Occipital lobe (tissue), 2 donors: ENCODE measurements around the gene RPL37. TPM values are rescaled to one million over a fixed set of nuclear protein-coding genes. Genes with fewer than 3 reads are reported as not detected.
"Not testable (repeated sequence)": the region's sequence is repeated elsewhere in the genome, so short reads cannot be mapped to it uniquely, and the experiment has no call there.

ENCODE experiments used
- DNase-seq: peaks from one replicate; lab custom pipeline; 2025; lab: John Stamatoyannopoulos, UW
- total RNA-seq: library from RNA; depleted of rRNA; stranded (reverse); fragments of >200 nt; gene quantifications from one replicate; pipeline ENCODE4 v1.2.3, GENCODE V29; 2014

Gene RPL37
- total RNA-seq, result 1,054 TPM

- DNase-seq, result peak; percentile 95
Observed at GRCh38 chr5:40834849-40835787, at the start of gene RPL37. Gene RPL37, minus strand, starts transcription at chr5:40835222. Its CDS starts 37 bp downstream, at chr5:40835185.

DNA sequence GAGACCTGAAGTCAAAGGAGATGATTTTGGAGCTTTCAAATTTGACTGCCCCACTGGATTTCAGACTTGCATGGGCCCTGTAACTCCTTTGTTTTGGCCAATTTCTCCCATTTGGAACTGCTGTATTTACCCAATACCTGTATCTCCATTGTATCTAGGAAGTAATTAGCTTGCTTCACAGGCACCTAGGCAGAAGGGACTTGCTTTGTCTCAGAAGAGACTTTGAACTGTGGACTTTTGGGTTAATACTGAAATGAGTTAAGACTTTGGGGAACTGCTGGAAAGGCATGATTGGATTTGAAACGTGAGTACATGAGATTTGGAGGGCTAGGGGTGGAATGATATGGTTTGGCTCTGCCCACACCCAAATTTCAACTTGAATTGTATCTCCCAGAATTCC lies 48.0 kb upstream of the RPL37 start:
- not testable (repeated sequence) for DNase-seq

DNA sequence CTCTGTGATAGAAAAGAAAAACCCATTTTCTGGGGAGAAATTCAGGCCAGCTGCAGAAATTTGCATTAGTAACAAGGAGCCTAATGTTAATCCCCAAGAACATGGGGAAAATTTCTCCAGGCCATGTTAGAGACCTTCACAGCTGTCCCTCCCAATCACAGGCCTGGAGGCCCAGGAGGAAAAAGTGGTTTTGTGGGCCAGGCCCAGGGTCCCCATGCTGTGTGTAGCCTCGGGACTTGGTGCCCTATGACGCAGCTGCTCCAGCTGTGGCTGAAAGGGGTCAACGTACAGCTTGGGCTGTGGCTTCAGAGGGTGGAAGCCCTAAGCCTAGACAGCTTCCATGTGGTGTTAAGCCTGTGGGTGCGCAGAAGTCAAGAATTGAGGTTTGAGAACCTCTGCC lies 47.3 kb upstream of the RPL37 start:
- no peak for DNase-seq

- DNase-seq, result no peak
Observed at GRCh38 chr5:40879163-40879942, 44.3 kb upstream of the RPL37 start.

- DNase-seq, result no peak
Observed at GRCh38 chr5:40877371-40877988, 42.5 kb upstream of the RPL37 start.

GRCh38 chr5:40875958-40876357 lies 40.9 kb upstream of the RPL37 start:
- no peak for DNase-seq

GRCh38 chr5:40873286-40873880 lies 38.4 kb upstream of the RPL37 start:
- DNase-seq, result no peak

- DNase-seq, result not testable (repeated sequence)
Observed at GRCh38 chr5:40872253-40872652, 37.2 kb upstream of the RPL37 start.

DNA sequence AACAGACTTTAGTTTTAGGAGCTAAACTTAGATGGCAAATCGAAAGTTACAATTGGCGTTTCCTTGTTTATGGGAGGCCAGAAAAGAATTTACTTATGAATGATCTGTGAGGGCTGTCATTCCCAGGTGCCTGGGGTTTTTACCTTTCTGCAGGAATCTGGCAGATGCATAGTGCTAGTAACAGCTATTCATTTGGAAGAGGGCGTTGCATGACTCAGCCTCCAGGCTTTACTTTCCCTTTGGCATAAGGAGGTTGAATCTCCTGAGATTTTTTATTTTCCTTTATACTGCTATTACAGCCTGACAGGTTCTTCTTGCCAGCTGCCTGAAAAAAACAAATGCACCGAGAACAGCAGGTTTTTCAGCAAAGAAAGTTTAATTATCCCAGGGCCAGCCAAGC lies 36.2 kb upstream of the RPL37 start:
- DNase-seq, result no peak

- no peak for DNase-seq
Observed at GRCh38 chr5:40869384-40869783, 34.4 kb upstream of the RPL37 start.

DNA sequence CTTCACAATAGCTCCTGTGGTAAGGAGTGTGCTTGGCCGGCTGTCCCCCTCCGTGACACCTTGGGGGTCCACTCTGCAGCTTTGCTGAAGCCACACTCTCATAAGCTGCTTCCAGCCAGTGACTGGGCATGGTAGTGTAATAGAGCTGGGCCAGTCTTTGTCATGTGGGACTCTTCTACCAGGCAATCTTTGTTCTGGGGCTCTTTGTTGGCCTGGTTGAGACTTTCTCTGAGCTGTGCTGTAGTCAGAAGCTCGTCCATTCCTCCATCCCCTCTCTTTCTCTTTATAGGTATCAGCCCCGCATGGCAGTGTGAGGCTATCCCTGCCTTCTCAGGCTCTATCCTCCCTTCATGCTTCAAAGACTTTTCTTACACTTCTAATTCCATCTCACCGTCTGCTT lies 31.8 kb upstream of the RPL37 start:
- no peak for DNase-seq

GRCh38 chr5:40865004-40865403 lies 30.0 kb upstream of the RPL37 start:
- not testable (repeated sequence) for DNase-seq

DNA sequence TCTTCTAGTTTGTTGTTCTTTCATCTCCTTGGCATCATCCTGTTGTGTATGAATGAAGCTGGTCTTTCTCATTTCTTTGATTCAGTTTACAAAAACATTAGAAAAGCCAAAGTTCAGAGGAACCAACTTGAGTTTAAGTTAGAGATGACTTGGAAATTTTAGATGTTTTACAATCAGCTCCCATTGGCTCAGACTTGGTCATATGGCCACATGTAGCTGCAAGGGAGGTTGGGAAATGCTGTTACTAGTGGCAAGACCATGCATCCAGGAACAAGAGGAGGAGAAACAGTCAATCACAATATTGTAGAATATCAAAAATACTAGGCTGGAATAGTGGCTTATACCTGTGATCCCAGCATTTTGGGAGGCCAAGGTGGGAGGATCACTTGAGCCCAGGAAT lies 25.7 kb upstream of the RPL37 start:
- DNase-seq, result no peak

DNA sequence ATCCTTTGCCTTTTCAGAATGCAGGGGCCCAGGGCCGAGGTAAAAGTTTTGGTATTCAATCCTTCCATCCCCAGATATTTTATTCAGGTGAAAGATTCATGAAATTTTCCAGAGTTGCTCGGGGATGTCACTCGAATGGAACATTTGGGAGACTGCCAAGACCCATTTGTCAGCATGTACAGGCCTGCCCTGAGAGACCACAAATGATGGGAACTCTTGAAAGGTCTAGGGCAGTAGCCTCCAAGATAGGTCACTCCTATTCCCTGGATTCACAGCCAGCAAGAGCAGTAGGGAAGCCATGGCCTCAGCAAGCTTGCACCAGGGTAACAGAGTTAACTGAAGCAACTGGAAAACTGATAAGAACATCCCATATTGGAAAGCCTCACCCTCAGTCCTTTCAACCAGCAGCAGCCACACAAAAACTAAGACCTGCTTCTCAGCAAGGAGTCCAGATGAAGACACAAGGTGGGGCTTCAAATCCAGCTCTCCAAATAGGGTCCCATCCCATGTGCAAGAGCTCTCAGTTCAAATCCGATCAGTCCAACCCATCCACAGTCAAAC lies 18.7 kb upstream of the RPL37 start:
- no peak for DNase-seq

DNA sequence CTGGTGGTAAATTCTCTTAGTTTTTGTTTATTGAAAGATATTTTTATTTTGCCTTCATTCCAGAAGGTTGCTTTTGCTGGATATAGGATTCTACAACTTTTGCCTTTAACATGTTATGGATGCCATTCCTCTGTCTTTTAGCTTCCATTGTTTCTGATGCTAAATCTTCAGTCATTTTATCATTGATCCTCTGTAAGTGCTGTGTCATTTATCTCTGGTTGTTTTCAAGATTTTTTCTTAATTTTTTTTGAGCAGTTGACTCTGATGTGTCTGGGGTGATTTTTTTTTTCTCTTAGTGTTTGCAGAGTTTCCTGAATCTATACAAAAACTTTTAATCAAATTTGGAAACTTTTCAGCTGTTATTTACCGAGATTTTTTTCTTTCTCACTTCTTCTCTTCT lies 12.5 kb upstream of the RPL37 start:
- no peak for DNase-seq

DNA sequence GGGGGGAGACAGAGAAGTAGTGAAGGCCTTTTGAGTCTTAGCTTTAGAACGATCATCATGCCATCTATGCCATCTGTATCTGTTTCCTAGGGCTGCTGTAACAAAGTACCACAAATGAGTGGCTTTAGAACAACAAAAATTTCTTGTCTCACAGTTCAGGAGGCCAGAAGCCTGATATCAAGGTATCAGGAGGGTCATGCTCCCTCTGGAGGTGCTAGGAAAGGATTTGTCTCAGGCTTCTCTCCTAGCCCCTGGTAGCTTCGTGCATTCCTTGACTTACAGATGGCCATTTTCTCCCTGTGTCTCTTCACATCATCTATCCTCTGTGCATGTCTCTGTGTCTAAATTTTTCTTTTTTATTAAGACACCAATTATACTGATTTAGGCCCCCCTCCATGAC lies 11.3 kb upstream of the RPL37 start:
- no peak for DNase-seq

- no peak for DNase-seq
Observed at GRCh38 chr5:40844565-40844964, 9.5 kb upstream of the RPL37 start.

DNA sequence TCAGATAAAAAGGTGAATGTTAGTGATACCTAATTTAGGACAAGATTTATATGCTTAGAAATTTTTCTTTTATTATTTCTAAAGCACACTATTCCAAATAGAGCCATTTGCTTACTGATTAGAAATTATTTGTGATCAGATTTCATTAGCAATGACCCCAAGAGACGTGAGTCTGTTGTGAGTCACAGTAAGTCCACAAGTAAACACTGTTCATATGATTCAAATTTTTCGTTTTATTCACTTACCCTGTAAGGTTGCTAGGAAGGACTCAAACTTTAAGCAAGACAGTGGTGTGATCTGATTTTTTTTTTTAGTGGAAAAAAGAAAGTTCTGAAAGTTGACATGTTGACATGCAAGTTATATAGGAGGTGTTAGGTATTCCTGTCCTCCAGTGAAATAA lies 7.3 kb upstream of the RPL37 start:
- DNase-seq, result no peak

DNA sequence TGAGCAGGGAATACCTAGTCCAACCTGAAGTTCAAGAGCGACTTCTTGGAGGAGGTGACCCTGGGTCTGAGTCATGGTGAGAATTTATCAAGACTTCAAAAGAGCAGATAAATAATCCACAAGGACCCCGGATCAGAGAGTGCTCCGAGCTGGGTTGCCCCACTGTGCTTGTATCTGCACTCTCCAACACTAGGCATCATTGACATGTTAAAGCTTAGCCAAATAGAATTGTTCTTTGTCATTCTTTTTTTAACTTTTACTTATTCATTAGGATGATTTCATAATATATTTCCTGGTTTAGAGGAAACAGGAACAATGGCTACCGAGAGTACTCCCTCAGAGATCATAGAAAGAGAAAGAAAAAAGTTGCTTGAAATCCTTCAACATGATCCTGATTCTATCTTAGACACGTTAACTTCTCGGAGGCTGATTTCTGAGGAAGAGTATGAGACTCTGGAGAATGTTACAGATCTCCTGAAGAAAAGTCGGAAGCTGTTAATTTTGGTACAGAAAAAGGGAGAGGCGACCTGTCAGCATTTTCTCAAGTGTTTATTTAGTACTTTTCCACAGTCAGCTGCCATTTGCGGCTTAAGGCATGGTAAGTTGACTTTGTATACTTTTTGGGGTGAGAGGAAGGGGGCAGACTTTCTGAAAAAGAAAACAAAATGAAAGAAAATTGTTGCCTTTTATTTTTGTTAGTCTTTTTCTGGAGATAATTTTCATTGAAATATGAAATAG lies 6.2 kb upstream of the RPL37 start, which contains the start of gene CARD6:
TSS of gene CARD6 (plus strand) at position 300 of the 738 bp plus-strand sequence. CDS start at position 316, 16 bp downstream.
- no peak for DNase-seq

- no peak for DNase-seq
Observed at GRCh38 chr5:40838086-40838485, 3.1 kb upstream of the RPL37 start.
